K562 (cell line): ENCODE data around the gene HMCN2.

Source experiments
- BHLHE40 ChIP-seq: IDR thresholded peaks from 2 replicates; pipeline ENCODE4 v1.6.1; 2011; ENCODE audit warnings: low read length, improper control_type of control experiment
- EZH2 ChIP-seq: IDR thresholded peaks from 2 replicates; pipeline ENCODE4 v1.6.1; 2012; ENCODE audit warnings: low read depth, mild to moderate bottlenecking, inconsistent platforms, low read length, borderline replicate concordance
- KLF1 ChIP-seq: fragments of 450-650 bp; IDR thresholded peaks from 2 replicates; pipeline ENCODE4 v1.6.1; 2016; ENCODE audit warnings: missing genetic modification characterization, missing compliant biosample characterization
- NCOA2 ChIP-seq, 2 experiments: fragments of 450-650 bp; IDR thresholded peaks; 2 replicates each; pipeline ENCODE4 v1.6.1; 2018; ENCODE audit warnings: mild to moderate bottlenecking in 2 of 2, moderate library complexity in 1 of 2; ENCODE audit not compliant: partially characterized antibody in 2 of 2
- NR2C2 ChIP-seq, 2 experiments: fragments of 200-800 bp in 1 of 2; sonication (Bioruptor generic) in 1 of 2; sonication (generic) in 1 of 2; formaldehyde crosslinking in 1 of 2; IDR thresholded peaks; 2 replicates each; pipeline versions ENCODE4 v1.6.1 to v1.8.0; 2016 to 2022; ENCODE audit warnings: mild to moderate bottlenecking in 1 of 2, missing compliant biosample characterization in 1 of 2, missing genetic modification characterization in 1 of 2, missing genetic modification reagents in 1 of 2
- POLR2AphosphoS2 ChIP-seq: IDR thresholded peaks from 2 replicates; pipeline ENCODE4 v1.6.1; 2012; ENCODE audit warnings: low read length, improper control_type of control experiment
- POLR2AphosphoS5 ChIP-seq: IDR thresholded peaks from 2 replicates; pipeline ENCODE4 v1.6.1; 2011; ENCODE audit warnings: mild to moderate bottlenecking, low read depth, low read length, moderate library complexity; ENCODE audit not compliant: control insufficient read depth, insufficient read depth
- RBBP5 ChIP-seq: fragments of 200-600 bp; sonication (generic); IDR thresholded peaks from 2 replicates; pipeline ENCODE4 v1.6.1; 2012; ENCODE audit warnings: borderline replicate concordance, mild to moderate bottlenecking, low read length, control low read depth, inconsistent platforms; ENCODE audit not compliant: insufficient read depth, poor library complexity, severe bottlenecking
- SIN3A ChIP-seq, 2 experiments: fragments of 150-350 bp in 1 of 2; IDR thresholded peaks; 2 replicates each; pipeline ENCODE4 v1.6.1; 2011 to 2016; ENCODE audit warnings: borderline replicate concordance in 2 of 2, low read depth in 2 of 2, low read length in 2 of 2, mild to moderate bottlenecking in 2 of 2, moderate library complexity in 2 of 2; ENCODE audit not compliant: control insufficient read depth in 1 of 2
- SMARCE1 ChIP-seq: fragments of 450-650 bp; IDR thresholded peaks from 2 replicates; pipeline ENCODE4 v1.7.1; 2016; ENCODE audit warnings: mild to moderate bottlenecking
- SMC3 ChIP-seq: conservative IDR thresholded peaks from 2 replicates; pipeline ENCODE4 v1.6.1; 2011; ENCODE audit warnings: low read depth, low read length, improper control_type of control experiment; ENCODE audit not compliant: insufficient read depth
- THRA ChIP-seq: fragments of 450-650 bp; IDR thresholded peaks from 2 replicates; pipeline ENCODE4 v1.6.1; 2017; ENCODE audit warnings: mild to moderate bottlenecking, moderate library complexity
- ZBTB12 ChIP-seq: fragments of 250-450 bp; sonication (Bioruptor Pico); IDR thresholded peaks from 2 replicates; pipeline ENCODE4 v1.4.0; 2020
- TF ChIP-seq, protein P1 (sequence below), 2 experiments: fragments of 200-800 bp in 1 of 2; sonication (Bioruptor generic) in 1 of 2; sonication (generic) in 1 of 2; formaldehyde crosslinking in 1 of 2; IDR thresholded peaks in 1 of 2; conservative IDR thresholded peaks in 1 of 2; 2 replicates each; pipeline versions ENCODE4 v1.5.0 to v1.6.1; 2016 to 2020; ENCODE audit warnings: missing compliant biosample characterization in 1 of 2, missing genetic modification characterization in 1 of 2, missing genetic modification reagents in 1 of 2

DNA sequence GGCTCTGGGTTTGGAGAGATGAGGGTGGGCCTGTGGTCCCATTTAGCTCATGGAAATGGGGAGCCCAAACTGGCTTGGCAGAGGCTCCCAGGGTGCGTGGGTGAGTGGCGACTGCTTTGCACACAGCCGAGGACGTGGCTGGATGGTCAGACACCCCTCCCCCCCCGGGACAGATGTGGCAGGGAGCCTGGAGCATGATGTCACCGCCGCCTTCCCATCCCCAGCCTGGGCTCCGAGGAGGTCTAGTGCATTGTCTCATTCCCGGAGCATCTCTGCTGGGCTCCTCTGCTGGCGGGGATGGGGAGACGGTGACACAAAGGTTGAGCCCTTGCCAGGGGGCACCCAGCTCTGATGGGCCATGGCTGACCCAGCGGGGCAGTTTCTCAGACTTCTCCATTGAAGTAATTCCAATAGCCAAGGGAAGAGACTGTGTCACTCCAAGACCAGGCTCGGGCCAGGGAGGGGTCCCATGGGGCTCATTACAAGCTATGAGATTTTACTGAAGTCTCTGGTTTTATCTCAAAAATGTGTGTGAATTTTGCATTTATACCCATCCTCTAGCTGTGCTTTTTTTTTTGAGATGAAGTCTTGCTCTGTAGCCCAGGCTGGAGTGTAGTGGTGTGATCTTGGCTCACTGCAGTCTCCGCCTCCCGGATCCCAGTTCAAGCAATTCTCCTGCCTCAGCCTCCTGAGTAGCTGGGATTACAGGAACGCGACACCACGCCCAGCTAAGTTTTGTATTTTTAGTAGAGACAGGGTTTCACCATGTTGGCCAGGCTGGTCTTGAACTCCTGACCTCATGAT, 36.1 kb downstream of the HMCN2 start:
- TF ChIP-seq RBBP5, result no peak
- no peak for TF ChIP-seq NR2C2 (CRISPR knock-in tag; IDR thresholded peaks at IDR 0.05)
- TF ChIP-seq NR2C2 (tag; IDR thresholded peaks at IDR 0.05), result no peak
- no peak for TF ChIP-seq EZH2
- no peak for TF ChIP-seq SIN3A (IDR thresholded peaks at IDR 0.05; ENCODE audit: borderline replicate concordance in 2 of 2, control insufficient read depth in 1 of 2, low read depth in 2 of 2, low read length in 2 of 2)
- no peak for TF ChIP-seq THRA
- no peak for TF ChIP-seq POLR2AphosphoS5
- no peak for TF ChIP-seq BHLHE40
- TF ChIP-seq SMC3, result no peak
- TF ChIP-seq, protein P1, sequence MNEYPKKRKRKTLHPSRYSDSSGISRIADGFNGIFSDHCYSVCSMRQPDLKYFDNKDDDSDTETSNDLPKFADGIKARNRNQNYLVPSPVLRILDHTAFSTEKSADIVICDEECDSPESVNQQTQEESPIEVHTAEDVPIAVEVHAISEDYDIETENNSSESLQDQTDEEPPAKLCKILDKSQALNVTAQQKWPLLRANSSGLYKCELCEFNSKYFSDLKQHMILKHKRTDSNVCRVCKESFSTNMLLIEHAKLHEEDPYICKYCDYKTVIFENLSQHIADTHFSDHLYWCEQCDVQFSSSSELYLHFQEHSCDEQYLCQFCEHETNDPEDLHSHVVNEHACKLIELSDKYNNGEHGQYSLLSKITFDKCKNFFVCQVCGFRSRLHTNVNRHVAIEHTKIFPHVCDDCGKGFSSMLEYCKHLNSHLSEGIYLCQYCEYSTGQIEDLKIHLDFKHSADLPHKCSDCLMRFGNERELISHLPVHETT (CRISPR knock-in tag; conservative IDR thresholded peaks at IDR 0.05 in 1 of 2, IDR thresholded peaks at IDR 0.05 in 1 of 2), result no peak
- no peak for TF ChIP-seq SMARCE1
- no peak for TF ChIP-seq POLR2AphosphoS2
- no peak for TF ChIP-seq ZBTB12 (CRISPR knock-in tag)
- TF ChIP-seq KLF1 (tag), result no peak
- no peak for TF ChIP-seq NCOA2 (IDR thresholded peaks at IDR 0.05; ENCODE audit: partially characterized antibody in 2 of 2)
